ENCODE data around the gene JARID2. TPM values are rescaled to one million over a fixed set of nuclear protein-coding genes. Genes with fewer than 3 reads are reported as not detected.

JARID2 gene
- total and polyA plus RNA-seq, 2 of the 13 experiments (the other 11 are each of a cell fraction or from before 2014, with no cell fraction given) = 7.5 to 10.3 TPM

- Histone ChIP-seq H3K4me2 (ENCODE audit: low read depth, low read length) (no peak overlapping the region), H4K20me1 (ENCODE audit: insufficient read depth, low read length) (no peaks in the 10 kb centered on the region; the same call in 1 of the 2 replicates), H3K4me1 (ENCODE audit: insufficient read depth, low read length) (0 out of 2 replicates have a peak, but pooled peaks cover 7% of the 10 kb centered on the region), H2AFZ (ENCODE audit: low read length) (no peak overlapping the region), H3K27ac (ENCODE audit: extremely low read length, insufficient read depth, low read length) (no peak overlapping the region), H3K9me3 (ENCODE audit: low read length) (no peaks in the 10 kb centered on the region), H3K9ac (ENCODE audit: insufficient read depth, low read depth, low read length) (no peak overlapping the region), H3K36me3 (replicated peaks in 1 of 2; ENCODE audit: control insufficient read depth in 1 of 2, insufficient read depth in 2 of 2, low read length in 2 of 2) (peaks cover 15 to 25% of the 10 kb centered on the region in 2 experiments; a peak in 4 of 5 replicates), H3K27me3 (ENCODE audit: control insufficient read depth in 1 of 2, insufficient read depth in 2 of 2, low read length in 2 of 2) (no peaks in the 10 kb centered on the region), H3K4me3 (replicated peaks in 1 of 3; ENCODE audit: insufficient read depth in 1 of 3, low read depth in 2 of 3, low read length in 3 of 3) (no peak overlapping the region), H3K79me2 (ENCODE audit: insufficient read depth, low read length) (no peaks in the 10 kb centered on the region)
- WGBS (ENCODE audit: low lambda C conversion rate) = 97% methylated on average over 4 of the region's 4 CpGs
- in situ Hi-C loops (cut with HindIII; ENCODE audit: extremely low pct_ligation_motif_present, low pct_unique_long_range_greater_than_20kb) (loop anchor here (25.0 kb wide), 1 partner anchor 1273 kb away; no protein-coding TSS in a partner anchor), intact Hi-C loops (cut with micrococcal nuclease; ENCODE audit: unreplicated experiment) (no loop called here)
- POLR2A ChIA-PET = no interaction called here
- no peak for DNase-seq (ENCODE audit: low spot score)
- TF ChIP-seq SMYD3 (CRISPR knock-in tag; IDR thresholded peaks at IDR 0.05) (no peak), ZNF781 (CRISPR knock-in tag; IDR thresholded peaks at IDR 0.05; ENCODE audit: borderline replicate concordance, not compliant biosample characterization) (no peak), ERF (CRISPR knock-in tag; IDR thresholded peaks at IDR 0.05) (no peak), TCF7 (IDR thresholded peaks at IDR 0.05; ENCODE audit: low read depth) (no peak), KLF6 (CRISPR knock-in tag; IDR thresholded peaks at IDR 0.05) (no peak), TFAP4 (IDR thresholded peaks at IDR 0.05; ENCODE audit: borderline replicate concordance, low read depth) (no peak), HNRNPH1 (optimal IDR thresholded peaks at IDR 0.05; ENCODE audit: low read depth, low read length) (no peak), FOXK1 (CRISPR knock-in tag; IDR thresholded peaks at IDR 0.05; ENCODE audit: borderline replicate concordance, low read depth) (no peak), ZFP1 (CRISPR knock-in tag; IDR thresholded peaks at IDR 0.05) (no peak), ZNF747 (CRISPR knock-in tag; IDR thresholded peaks at IDR 0.05; ENCODE audit: borderline replicate concordance) (no peak)
- TF ChIP-seq, protein P1, sequence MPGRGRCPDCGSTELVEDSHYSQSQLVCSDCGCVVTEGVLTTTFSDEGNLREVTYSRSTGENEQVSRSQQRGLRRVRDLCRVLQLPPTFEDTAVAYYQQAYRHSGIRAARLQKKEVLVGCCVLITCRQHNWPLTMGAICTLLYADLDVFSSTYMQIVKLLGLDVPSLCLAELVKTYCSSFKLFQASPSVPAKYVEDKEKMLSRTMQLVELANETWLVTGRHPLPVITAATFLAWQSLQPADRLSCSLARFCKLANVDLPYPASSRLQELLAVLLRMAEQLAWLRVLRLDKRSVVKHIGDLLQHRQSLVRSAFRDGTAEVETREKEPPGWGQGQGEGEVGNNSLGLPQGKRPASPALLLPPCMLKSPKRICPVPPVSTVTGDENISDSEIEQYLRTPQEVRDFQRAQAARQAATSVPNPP (CRISPR knock-in tag; IDR thresholded peaks at IDR 0.05) = no peak
- TF ChIP-seq, protein P2, sequence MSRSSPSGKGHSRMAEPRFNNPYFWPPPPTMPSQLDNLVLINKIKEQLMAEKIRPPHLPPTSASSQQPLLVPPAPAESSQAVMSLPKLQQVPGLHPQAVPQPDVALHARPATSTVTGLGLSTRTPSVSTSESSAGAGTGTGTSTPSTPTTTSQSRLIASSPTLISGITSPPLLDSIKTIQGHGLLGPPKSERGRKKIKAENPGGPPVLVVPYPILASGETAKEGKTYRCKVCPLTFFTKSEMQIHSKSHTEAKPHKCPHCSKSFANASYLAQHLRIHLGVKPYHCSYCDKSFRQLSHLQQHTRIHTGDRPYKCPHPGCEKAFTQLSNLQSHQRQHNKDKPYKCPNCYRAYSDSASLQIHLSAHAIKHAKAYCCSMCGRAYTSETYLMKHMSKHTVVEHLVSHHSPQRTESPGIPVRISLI (CRISPR knock-in tag; IDR thresholded peaks at IDR 0.05; ENCODE audit: borderline replicate concordance) = no peak
- no peak for FAIRE-seq
- BruUV-seq (replicated peaks) = no TSS peak
- ATAC-seq = no peak
- CTCF ChIA-PET (ENCODE audit: low intra/inter-chr PET ratio, low total read pairs) = no interaction called here
These were observed 239.0 kb downstream of the JARID2 start for GRCh38 chr6:15484821-15485220.

All from HepG2 (cell line).